HUES64 (cell line): ENCODE data around the gene DCST2.

Source experiments
- H3K27ac ChIP-seq: 2 replicates; pipeline ENCODE4 v1.7.0; 2013; ENCODE audit warnings: low read depth, low read length, inconsistent platforms
- H3K27me3 ChIP-seq: 2 replicates; pipeline ENCODE4 v1.6.1; 2013; ENCODE audit warnings: mild to moderate bottlenecking, low read length; ENCODE audit not compliant: insufficient read depth
- H3K36me3 ChIP-seq: 2 replicates; pipeline ENCODE4 v1.6.1; 2013; ENCODE audit warnings: mild to moderate bottlenecking, low read length; ENCODE audit not compliant: insufficient read depth
- H3K4me1 ChIP-seq: 2 replicates; pipeline ENCODE4 v1.6.1; 2013; ENCODE audit warnings: mild to moderate bottlenecking, low read length, moderate library complexity; ENCODE audit not compliant: insufficient read depth
- H3K4me3 ChIP-seq: 2 replicates; pipeline ENCODE4 v1.5.1; 2013; ENCODE audit warnings: mild to moderate bottlenecking, low read length, moderate library complexity
- H3K9ac ChIP-seq: 2 replicates; pipeline ENCODE4 v1.6.1; 2013; ENCODE audit warnings: mild to moderate bottlenecking, low read depth, low read length
- H3K9me3 ChIP-seq: 2 replicates; pipeline ENCODE4 v1.6.1; 2013; ENCODE audit warnings: low read depth, low read length; ENCODE audit not compliant: insufficient read depth
- WGBS: fragments of 150-250, 120-280 bp; methylation state at CpG from one replicate; pipeline ENCODE4 v1.1.7; 2013; ENCODE audit warnings: missing lambda C conversion rate; 5-methylcytosine and 5-hydroxymethylcytosine counted together

The DCST2 gene

GRCh38 chr1:154969246-154969645 is 64.3 kb downstream of the DCST2 start:
- no peaks in the 10 kb centered on the region for H3K9me3 ChIP-seq
- no peak overlapping the region for H3K27ac ChIP-seq
- peaks cover 25% of the 10 kb centered on the region for H3K4me1 ChIP-seq
- peak overlapping the region; percentile 71 for H3K4me3 ChIP-seq
- WGBS = 13% methylated on average over 3 of the region's 5 CpGs
- peak overlapping the region; percentile 73; the same call in 1 of the 2 replicates for H3K9ac ChIP-seq
- H3K27me3 ChIP-seq = no peaks in the 10 kb centered on the region
- peaks cover 41% of the 10 kb centered on the region for H3K36me3 ChIP-seq

GRCh38 chr1:154968731-154969130 is 64.8 kb downstream of the DCST2 start:
- Histone ChIP-seq H3K4me3 (peak overlapping the region; percentile 71), H3K9me3 (no peaks in the 10 kb centered on the region), H3K27ac (no peak overlapping the region), H3K9ac (peak overlapping the region; percentile 73; the same call in 1 of the 2 replicates), H3K36me3 (peaks cover 46% of the 10 kb centered on the region), H3K27me3 (no peaks in the 10 kb centered on the region), H3K4me1 (peaks cover 25% of the 10 kb centered on the region)
- 80% methylated on average over 3 of the region's 3 CpGs for WGBS
